Ectodermal cell (in vitro differentiated cells): ENCODE results near the gene PKDCC. TPM values are rescaled to one million over a fixed set of nuclear protein-coding genes. Genes with fewer than 3 reads are reported as not detected.

ENCODE experiments used
- H3K27ac ChIP-seq: 2 replicates; pipeline ENCODE4 v1.7.0; 2013; ENCODE audit warnings: mild to moderate bottlenecking, low read depth, low read length; ENCODE audit not compliant: insufficient read depth, poor library complexity, severe bottlenecking
- H3K27me3 ChIP-seq: 2 replicates; pipeline ENCODE4 v1.7.0; 2013; ENCODE audit warnings: mild to moderate bottlenecking, low read length; ENCODE audit not compliant: insufficient read depth, control insufficient read depth, poor library complexity, severe bottlenecking
- H3K36me3 ChIP-seq: one replicate; pipeline ENCODE4 v1.7.0; 2013; ENCODE audit warnings: low read length; ENCODE audit not compliant: control insufficient read depth, insufficient read depth
- H3K4me1 ChIP-seq: one replicate; pipeline ENCODE4 v1.7.0; 2013; ENCODE audit warnings: low read length; ENCODE audit not compliant: control insufficient read depth, insufficient read depth
- H3K4me3 ChIP-seq: 2 replicates; pipeline ENCODE4 v1.7.0; 2013; ENCODE audit warnings: low read depth, low read length, control low read depth; ENCODE audit not compliant: insufficient read depth
- H3K9me3 ChIP-seq: 2 replicates; pipeline ENCODE4 v1.7.0; 2013; ENCODE audit warnings: mild to moderate bottlenecking, low read length, moderate library complexity; ENCODE audit not compliant: control insufficient read depth
- WGBS, 2 experiments: methylation state at CpG; one replicate each; pipeline ENCODE4 v1.1.7; 2013; ENCODE audit warnings: missing lambda C conversion rate in 2 of 2; 5-methylcytosine and 5-hydroxymethylcytosine counted together
- polyA plus RNA-seq, 4 experiments: library from polyadenylated mRNA; stranded (reverse); fragments of 50-300 nt; gene quantifications; one replicate each; pipeline ENCODE4 v1.2.3, GENCODE V29; 2013

The PKDCC gene, protein sequence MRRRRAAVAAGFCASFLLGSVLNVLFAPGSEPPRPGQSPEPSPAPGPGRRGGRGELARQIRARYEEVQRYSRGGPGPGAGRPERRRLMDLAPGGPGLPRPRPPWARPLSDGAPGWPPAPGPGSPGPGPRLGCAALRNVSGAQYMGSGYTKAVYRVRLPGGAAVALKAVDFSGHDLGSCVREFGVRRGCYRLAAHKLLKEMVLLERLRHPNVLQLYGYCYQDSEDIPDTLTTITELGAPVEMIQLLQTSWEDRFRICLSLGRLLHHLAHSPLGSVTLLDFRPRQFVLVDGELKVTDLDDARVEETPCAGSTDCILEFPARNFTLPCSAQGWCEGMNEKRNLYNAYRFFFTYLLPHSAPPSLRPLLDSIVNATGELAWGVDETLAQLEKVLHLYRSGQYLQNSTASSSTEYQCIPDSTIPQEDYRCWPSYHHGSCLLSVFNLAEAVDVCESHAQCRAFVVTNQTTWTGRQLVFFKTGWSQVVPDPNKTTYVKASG
- polyA plus RNA-seq (2013, experiment 1 of 4) = 224 TPM
- polyA plus RNA-seq (2013, experiment 2 of 4) = 241 TPM
- 222 TPM for polyA plus RNA-seq (2013, experiment 3 of 4)
- polyA plus RNA-seq (2013, experiment 4 of 4) = 225 TPM

DNA sequence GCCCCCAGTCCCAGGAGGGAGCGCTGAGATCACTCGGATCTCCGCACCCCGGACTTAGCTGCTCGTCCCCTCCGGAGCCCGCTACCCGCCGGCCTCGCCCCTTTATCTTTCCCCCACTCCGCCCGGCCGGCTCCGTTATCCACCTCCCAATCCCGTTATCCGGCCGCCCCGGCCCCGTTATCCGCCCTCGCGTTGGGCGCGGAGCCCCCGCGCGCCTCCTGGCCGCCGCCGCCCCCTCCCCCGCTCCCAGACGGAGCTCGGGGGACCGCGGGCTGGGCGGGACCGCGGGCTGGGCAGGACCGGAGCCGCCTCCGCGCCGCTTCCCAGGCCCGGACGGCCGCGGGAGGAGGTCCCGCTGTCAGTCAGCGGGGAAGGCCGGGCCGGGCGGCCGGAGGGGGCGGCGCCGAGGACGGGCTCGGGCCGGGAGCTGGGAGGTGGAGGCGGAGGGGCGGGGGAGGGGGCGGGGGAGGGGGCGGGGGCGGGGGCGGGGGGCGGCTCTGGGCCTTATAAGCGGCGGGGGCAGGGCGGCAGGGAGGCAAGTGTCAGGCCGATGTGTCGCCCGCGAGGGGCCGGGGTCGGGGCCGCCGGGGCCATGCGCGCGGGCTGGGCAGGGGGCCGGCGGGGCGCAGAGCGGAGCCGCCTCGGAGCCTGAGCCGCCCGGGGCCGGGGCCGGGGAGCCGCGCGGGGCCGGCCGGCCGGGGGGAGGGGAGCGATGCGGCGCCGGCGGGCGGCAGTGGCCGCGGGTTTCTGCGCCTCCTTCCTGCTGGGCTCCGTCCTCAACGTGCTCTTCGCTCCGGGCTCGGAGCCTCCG lies at the start of gene PKDCC:
TSS of gene PKDCC (plus strand) at position 534 of the 811 bp plus-strand sequence. CDS start at position 713, 179 bp downstream.
- H3K4me1 ChIP-seq = peaks cover 48% of the 10 kb centered on the region
- H3K36me3 ChIP-seq = no peaks in the 10 kb centered on the region
- peak within 1 kb of the TSS; percentile 48 for H3K4me3 ChIP-seq
- no peaks in the 10 kb centered on the region for H3K27me3 ChIP-seq
- 0% methylated on average over 95 to 102 of the region's 111 CpGs for WGBS, 2 experiments
- H3K27ac ChIP-seq = peak within 1 kb of the TSS; percentile 97
- H3K9me3 ChIP-seq = no peaks in the 10 kb centered on the region

DNA sequence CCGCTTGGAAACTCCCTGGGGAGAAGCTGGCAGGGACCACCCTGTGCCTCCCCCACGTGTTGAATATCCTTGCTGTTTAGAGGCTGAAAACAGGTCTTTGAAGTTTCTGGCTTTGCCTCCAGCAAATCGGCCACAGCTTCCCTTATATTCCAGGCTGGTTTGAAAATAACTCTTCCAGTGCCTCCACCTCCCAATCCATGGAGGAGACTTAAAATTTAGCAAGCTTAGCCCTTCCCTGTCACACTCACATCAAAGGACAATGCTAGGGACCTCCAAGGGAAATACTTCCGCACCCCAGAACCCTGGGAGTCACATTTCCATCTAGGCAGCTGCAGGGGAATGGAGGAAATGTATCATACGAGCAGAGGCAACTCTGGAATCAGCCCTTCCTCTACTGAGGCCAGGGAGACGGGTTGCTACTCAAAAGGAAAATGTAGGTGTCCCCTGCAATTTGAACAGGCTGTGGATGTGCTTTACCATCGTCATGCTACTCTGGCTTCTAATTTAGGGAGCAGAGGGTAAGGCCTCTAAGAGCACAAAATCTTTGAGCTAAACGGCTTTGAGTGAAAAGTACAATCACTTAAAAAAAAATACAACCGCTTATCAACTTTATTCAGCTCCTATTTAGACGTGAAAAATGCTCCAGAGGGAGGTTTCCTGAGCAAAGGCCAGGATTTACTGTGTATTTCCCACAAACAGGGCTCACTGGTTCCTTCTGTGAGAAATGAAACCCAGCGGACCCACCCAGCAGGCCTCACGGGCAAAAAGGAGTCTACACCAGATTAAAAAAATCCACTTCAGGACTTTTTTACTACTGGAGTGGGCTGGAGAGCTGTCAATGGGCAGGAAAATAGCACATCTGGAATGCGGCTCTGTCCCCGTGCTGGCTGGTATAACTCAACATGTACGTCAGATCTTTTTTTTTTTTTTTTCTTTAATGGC lies 49.4 kb upstream of the PKDCC start:
- Histone ChIP-seq H3K9me3 (peaks cover 3% of the 10 kb centered on the region), H3K27ac (no peak overlapping the region), H3K4me1 (peaks cover 14% of the 10 kb centered on the region), H3K4me3 (no peak overlapping the region), H3K27me3 (no peaks in the 10 kb centered on the region), H3K36me3 (no peaks in the 10 kb centered on the region)
- 76 to 80% methylated on average over 15 of the region's 15 CpGs for WGBS, 2 experiments

DNA sequence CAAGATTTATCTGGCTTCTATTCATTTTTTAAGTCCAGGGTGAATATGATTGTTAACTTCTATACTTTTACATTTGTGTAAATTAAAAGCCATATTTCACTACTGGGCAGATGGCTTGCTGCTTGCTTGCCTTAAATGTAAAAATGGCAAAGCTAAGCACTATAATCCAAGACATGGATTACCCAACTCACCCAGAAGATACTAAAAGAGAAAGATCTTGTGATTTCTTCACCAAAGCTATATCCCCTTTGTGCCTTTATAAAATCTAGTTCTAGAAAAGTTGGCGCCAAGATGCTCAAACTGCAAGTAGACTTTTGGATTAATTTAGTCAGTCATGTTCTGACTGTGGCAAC lies 48.7 kb upstream of the PKDCC start:
- 94 to 100% methylated on average over 1 of the region's 1 CpG for WGBS, 2 experiments

DNA sequence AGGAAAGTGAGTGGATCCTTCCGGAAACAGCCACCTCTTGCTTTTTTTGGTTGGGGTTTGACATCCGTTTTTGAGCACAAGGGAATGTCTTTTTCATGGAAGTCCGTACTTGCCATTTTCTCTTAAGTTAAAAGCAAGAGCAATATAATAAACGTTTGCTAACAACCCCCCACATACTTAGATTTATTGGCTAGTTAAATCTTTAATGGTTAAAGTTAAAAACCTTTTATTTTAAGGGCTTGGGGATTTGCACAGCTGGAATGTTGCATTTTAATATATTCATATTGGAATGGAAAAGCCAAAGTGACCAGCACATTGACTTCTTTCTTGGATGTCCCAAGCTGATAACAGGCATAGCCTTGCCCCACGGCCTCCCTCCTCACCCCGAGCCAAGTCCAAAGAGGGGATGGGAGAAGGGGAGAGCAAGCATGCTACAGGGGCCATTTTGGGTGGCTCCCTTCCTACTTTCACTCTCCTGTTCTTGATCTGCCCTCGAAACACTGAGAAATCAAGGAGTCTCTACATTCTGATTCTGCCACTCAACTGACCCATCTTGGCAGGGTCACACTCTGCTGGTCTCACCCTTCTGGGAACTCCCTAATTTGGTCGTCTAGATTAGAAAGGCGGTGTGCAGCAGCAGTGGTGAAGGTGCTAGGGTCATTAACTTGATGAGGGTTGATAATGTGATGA lies 48.1 kb upstream of the PKDCC start:
- 94 to 96% methylated on average over 7 to 8 of the region's 9 CpGs for WGBS, 2 experiments
- no peak overlapping the region for H3K4me3 ChIP-seq
- H3K4me1 ChIP-seq = peaks cover 14% of the 10 kb centered on the region
- H3K27me3 ChIP-seq = no peaks in the 10 kb centered on the region
- H3K9me3 ChIP-seq = peaks cover 1% of the 10 kb centered on the region
- H3K36me3 ChIP-seq = no peaks in the 10 kb centered on the region
- no peak overlapping the region for H3K27ac ChIP-seq

More for the DNA sequence above, 48.7 kb upstream of the PKDCC start:
- Histone ChIP-seq H3K36me3 (no peaks in the 10 kb centered on the region), H3K4me3 (no peak overlapping the region), H3K27ac (no peak overlapping the region), H3K27me3 (no peaks in the 10 kb centered on the region), H3K9me3 (peaks cover 3% of the 10 kb centered on the region), H3K4me1 (peaks cover 14% of the 10 kb centered on the region)

DNA sequence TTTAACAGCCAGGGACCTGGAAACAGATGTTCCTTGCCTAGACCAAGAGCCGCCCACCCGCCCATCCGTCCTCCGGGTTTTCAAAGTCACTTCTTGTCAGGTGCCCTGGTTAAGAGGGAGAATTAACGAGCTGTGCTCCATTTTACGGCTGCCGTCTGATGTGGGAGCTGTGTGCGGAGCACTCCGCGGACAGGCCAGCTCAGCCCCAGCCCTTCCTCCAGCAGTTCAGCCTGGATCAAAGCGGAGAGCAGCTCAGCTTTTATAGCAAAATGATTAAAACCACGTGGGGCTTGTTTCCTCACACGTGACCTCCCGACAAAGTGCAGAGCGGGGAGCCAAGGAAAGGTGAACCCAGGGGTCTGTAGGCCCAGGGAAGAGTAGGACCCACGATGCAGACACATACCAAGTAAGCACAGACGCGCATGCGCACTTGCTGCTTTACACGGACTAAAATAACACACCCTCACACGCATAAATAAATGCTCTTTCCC lies 46.1 kb upstream of the PKDCC start:
- Histone ChIP-seq H3K9me3 (no peaks in the 10 kb centered on the region), H3K4me3 (no peak overlapping the region)
- 88 to 91% methylated on average over 21 of the region's 21 CpGs for WGBS, 2 experiments

DNA sequence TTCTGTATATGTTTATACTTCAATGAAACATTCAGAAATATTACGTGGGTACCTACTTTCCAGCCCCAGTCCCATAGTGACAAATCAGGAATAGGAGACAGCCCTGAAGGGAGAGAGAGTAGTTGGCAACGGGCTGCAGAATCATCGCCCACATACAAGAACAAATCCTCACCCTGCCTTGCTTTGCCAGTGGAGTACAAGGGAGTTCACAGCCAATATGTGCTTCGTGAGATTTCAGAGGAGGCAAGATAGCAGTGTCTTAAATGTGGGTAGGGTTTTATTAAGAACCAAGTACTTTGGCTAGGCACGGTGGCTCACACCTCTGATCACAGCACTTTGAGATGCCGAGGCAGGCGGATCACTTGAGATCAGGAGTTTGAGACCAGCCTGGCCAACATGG lies 40.3 kb upstream of the PKDCC start:
- no peaks in the 10 kb centered on the region for H3K36me3 ChIP-seq
- 95 to 96% methylated on average over 6 to 7 of the region's 7 CpGs for WGBS, 2 experiments
- H3K4me3 ChIP-seq = no peak overlapping the region
- H3K4me1 ChIP-seq = no peaks in the 10 kb centered on the region
- H3K9me3 ChIP-seq = no peaks in the 10 kb centered on the region
- H3K27me3 ChIP-seq = no peaks in the 10 kb centered on the region
- H3K27ac ChIP-seq = no peak overlapping the region

More for the DNA sequence above, 46.1 kb upstream of the PKDCC start:
- Histone ChIP-seq H3K27ac (no peak overlapping the region), H3K4me1 (peaks cover 12% of the 10 kb centered on the region), H3K36me3 (no peaks in the 10 kb centered on the region), H3K27me3 (no peaks in the 10 kb centered on the region)

DNA sequence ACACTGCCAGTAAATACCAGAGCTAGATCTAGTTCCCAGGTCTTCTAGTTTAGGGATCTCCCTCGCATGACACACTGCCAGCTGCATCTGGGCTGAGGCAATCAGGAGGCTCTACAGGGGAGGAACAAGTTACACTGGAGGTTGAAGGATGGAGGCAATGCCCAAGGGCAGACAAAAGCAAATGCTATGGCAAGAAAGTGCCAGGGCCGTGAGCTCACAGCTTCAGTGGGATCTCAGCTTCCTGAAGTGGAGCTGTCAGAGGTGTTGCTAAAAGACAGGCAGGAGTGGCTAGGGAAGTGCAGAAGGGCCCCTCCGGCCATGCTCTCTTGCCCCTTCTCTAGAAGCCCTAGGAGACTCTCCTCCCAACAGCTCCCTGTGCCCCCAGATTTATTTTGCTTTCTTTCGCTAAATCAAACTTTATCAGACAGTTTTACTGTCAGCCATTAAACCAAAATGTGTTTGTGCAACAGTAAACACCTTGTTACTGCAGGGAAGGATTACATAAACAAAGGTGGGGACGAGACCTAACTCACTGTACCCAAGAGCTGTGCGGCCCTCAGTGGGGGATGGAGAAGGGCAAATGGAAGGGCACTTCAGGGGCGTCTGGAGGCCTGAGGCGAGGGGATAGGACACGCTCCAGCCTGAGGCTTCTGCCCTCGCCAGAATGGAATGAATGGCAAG lies 39.4 kb upstream of the PKDCC start:
- Histone ChIP-seq H3K4me3 (no peak overlapping the region), H3K9me3 (no peaks in the 10 kb centered on the region), H3K27ac (no peak overlapping the region), H3K36me3 (no peaks in the 10 kb centered on the region), H3K27me3 (no peaks in the 10 kb centered on the region), H3K4me1 (no peaks in the 10 kb centered on the region)
- 78 to 82% methylated on average over 10 of the region's 10 CpGs for WGBS, 2 experiments

DNA sequence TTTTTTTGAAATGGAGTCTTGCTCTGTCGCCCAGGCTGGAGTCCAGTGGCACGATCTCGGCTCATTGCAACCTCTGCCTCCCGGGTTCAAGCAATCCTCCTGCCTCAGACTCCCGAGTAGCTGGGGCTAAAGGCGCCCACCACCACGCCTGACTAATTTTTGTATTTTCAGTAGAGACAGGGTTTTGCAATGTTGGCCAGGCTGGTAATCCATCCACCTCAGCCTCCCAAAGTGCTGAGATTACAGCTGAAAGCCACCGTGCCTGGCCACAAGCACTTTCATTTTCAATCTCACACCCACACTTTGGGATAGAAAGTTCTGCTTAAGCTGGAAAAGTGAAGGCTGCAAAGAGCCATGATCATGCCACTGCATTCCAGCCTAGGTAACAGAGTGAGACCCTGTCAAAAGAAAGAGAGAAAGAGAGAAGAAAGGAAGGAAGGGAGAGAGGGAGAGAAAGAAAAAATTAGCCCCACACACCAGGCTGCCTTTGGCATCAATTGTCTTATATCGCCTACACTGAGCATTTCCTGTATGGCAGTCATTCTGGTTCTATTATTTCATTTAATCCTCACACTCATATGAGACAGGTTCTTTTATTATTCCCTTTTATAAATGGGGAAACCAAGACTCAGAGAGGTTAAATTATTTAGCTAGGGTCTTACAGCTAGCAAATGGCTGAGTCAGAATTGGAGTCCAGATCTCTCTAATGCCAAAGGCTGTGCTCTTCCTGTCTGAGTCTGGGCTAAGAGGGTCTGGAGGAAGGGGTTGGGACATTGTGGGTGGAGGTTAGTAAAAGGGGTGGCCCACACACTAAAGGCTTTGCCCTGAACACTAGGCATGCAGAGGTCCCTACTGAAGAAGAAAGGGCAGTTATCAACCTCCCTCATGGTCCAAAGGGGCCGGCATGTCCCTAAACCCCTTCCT lies 37.9 kb upstream of the PKDCC start:
- WGBS, 2 experiments = 92 to 93% methylated on average over 10 of the region's 10 CpGs
- H3K9me3 ChIP-seq = no peaks in the 10 kb centered on the region
- no peaks in the 10 kb centered on the region for H3K4me1 ChIP-seq
- H3K27ac ChIP-seq = no peak overlapping the region
- H3K27me3 ChIP-seq = no peaks in the 10 kb centered on the region
- no peaks in the 10 kb centered on the region for H3K36me3 ChIP-seq
- no peak overlapping the region for H3K4me3 ChIP-seq
